Right ventricle myocardium inferior (tissue), 1 donor: Measurements from ENCODE around the gene FLT1. TPM values are rescaled to one million over a fixed set of nuclear protein-coding genes. Genes with fewer than 3 reads are reported as not detected.

Source experiments
- ATAC-seq: fragments of 200-7000 bp; cut with Tn5 transposase; one replicate; pipeline ENCODE4 v1.9.1; 2020; ENCODE audit warnings: mild to moderate bottlenecking, moderate library complexity
- DNase-seq: peaks from one replicate; pipeline ENCODE4 v3.0.0; 2021; ENCODE audit errors: missing footprints
- intact Hi-C: fragments of 100-400 bp; cut with DNase I; formaldehyde crosslinking; loops from one replicate; pipeline ENCODE4 v1.11.0; 2022
- total RNA-seq: library from RNA; stranded (reverse); fragmentation: NEBNext Ultra II Directional; extraction: Animal tissue kit (Norgen Biotek cat#: 25700); gene quantifications from one replicate; pipeline ENCODE4 v1.2.1, GENCODE V29; 2021
- donor health status: DM: no; HTN: yes; CAD: no; lungs with severe emphysema.

Gene FLT1
- total RNA-seq, 1 donor from 2014 or later, result 41.0 TPM

DNA sequence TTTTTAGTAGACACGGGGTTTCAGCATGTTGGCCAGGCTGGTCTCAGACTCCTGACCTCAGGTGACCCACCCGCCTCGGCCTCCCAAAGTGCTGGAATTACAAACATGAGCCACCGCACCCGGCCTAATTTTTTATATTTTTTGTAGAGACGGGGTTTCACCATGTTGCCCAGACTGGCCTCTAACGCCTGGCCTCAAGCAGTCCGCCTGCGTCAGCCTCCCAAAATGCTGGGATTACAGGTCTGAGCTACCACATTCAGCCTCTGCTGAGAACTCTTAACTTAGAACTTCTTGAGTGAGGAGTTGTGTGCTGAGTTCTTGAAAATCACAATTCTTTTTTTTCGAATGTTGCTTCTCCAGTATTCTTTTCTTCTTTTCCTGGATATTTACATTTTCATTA, 244.4 kb downstream of the FLT1 start:
- ATAC-seq (no peak), DNase-seq (no peak)
- intact Hi-C loops, result no loop called here

Other genes with a start within 250 kb of the FLT1 start
- gene POMP, start 164.0 kb upstream of the FLT1 start, total RNA-seq, result 113 TPM
- 17.4 TPM for gene SLC46A3, start 223.8 kb upstream of the FLT1 start, total RNA-seq